LNCaP clone FGC (cell line): Measurements from ENCODE around the gene JMJD8.

Experiments
- DNase-seq: peaks from one replicate; pipeline ENCODE4 v3.0.0-alpha.2; 2011; ENCODE audit warnings: low read depth
- H3K4me3 ChIP-seq: 2 replicates; pipeline ENCODE4 v1.5.1; 2011; ENCODE audit warnings: mild to moderate bottlenecking, low read depth, low read length, control low read depth
- CTCF ChIP-seq: IDR thresholded peaks from 2 replicates; pipeline ENCODE4 v1.5.1; 2012; ENCODE audit warnings: mild to moderate bottlenecking; ENCODE audit not compliant: control insufficient read depth, insufficient read depth; ENCODE audit errors: extremely low read depth

Gene JMJD8

GRCh38 chr16:660132-660458, 24.0 kb downstream of the JMJD8 start:
- no peak for TF ChIP-seq CTCF
- no peak overlapping the region for H3K4me3 ChIP-seq
- no peak for DNase-seq

GRCh38 chr16:659618-660017, 24.5 kb downstream of the JMJD8 start:
- no peak for TF ChIP-seq CTCF
- no peak for DNase-seq
- no peak overlapping the region for H3K4me3 ChIP-seq

GRCh38 chr16:658679-659571, 25.2 kb downstream of the JMJD8 start:
- no peak for DNase-seq
- no peak overlapping the region for H3K4me3 ChIP-seq
- TF ChIP-seq CTCF: no peak

DNA sequence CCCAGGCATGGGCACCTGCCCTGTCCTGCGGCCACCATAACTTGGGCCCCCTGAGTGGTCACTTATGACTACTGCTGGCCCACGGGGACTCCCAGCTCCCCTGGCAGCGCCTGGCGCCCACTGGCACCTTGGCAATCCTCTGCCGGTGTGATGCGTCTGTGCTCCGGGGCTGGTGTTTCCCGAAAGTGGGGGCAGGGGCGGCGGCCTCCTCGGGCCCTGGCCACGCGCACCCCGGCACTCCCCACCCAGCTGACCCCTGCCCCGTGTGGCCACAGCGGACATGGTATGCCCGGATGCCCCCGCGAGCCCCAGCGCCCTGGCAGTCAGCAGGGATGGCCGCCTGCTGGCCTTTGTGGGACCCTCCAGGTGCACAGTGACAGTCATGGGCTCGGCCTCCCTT, 26.6 kb downstream of the JMJD8 start:
- no peak for DNase-seq
- H3K4me3 ChIP-seq: no peak overlapping the region
- no peak for TF ChIP-seq CTCF

DNA sequence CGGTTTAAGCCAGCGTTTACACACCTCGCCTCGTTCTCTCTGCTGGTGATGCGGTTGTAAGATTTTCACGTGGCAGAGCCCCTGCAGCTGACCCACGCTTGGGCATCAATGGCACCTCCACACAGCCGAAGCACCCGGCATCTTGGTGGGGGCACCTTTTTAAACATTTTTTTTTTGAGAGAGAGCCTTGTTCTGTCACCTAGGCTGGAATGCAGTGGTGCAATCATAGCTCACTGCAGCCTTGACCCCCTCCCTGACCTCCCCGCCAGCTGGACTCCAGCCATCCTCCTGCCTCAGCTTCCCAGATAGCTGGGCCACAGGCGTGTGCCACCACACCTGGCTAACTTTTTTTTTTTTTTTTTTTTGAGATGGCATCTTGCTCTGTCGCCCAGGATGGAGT, 30.1 kb downstream of the JMJD8 start:
- H3K4me3 ChIP-seq: no peak overlapping the region
- TF ChIP-seq CTCF: no peak
- DNase-seq: no peak

GRCh38 chr16:652454-653305, 31.5 kb downstream of the JMJD8 start:
- TF ChIP-seq CTCF: no peak
- H3K4me3 ChIP-seq: no peak overlapping the region
- DNase-seq: no peak
